HCT116 (cell line): ENCODE measurements around the gene TCERG1L. TPM values are rescaled to one million over a fixed set of nuclear protein-coding genes. Genes with fewer than 3 reads are reported as not detected.

Source experiments
- ATAC-seq: fragments of 200-7000 bp; cut with Tn5 transposase; 2 replicates; pipeline ENCODE4 v1.9.1; 2020; ENCODE audit warnings: mild to moderate bottlenecking, moderate library complexity
- BruUV-seq: library from RNA; stranded (reverse); fragments of 400-500 nt; replicated peaks from 2 replicates; lab custom pipeline; 2021; lab: Mats Ljungman, UMichigan
- CTCF ChIA-PET: fragments of 300-600 bp; sonication (Branson Sonifier 250); formaldehyde crosslinking; loops from one replicate; lab custom pipeline; 2021; ENCODE audit warnings: antibody characterized with exemption; lab: Charles Lee
- POLR2A ChIA-PET: fragments of 300-600, 350-600 bp; sonication (Branson Sonifier 250); formaldehyde crosslinking; loops from one replicate; lab custom pipeline; 2021; ENCODE audit warnings: antibody characterized with exemption; lab: Charles Lee
- RAD21 ChIA-PET, 2 experiments: fragments of 300-600 bp; sonication (Branson Sonifier 250); formaldehyde crosslinking; loops; one replicate each; lab custom pipeline; 2023; ENCODE audit warnings: low total read pairs in 2 of 2; ENCODE audit not compliant: uncharacterized antibody in 2 of 2, unreplicated experiment in 2 of 2, low non-redundant PET in 1 of 2; lab: Charles Lee
- DNase-seq: peaks from one replicate; pipeline ENCODE4 v3.0.0-alpha.2; 2010; ENCODE audit warnings: low read depth, low spot score
- H2AFZ ChIP-seq: fragments of 200-600 bp; shearing (Covaris generic), sonication (generic); 2 replicates; pipeline ENCODE4 v1.6.1; 2017; ENCODE audit warnings: low read depth, mixed run types, mixed read lengths, antibody characterized with exemption, low read length; ENCODE audit not compliant: poor library complexity, severe bottlenecking
- H3K27ac ChIP-seq: 2 replicates; pipeline ENCODE4 v1.5.1; 2012; ENCODE audit warnings: low read depth, low read length
- H3K27me3 ChIP-seq: fragments of 200-600 bp; sonication (generic); 2 replicates; pipeline ENCODE4 v1.6.1; 2016; ENCODE audit warnings: mixed run types, low read length, mixed read lengths; ENCODE audit not compliant: insufficient read depth
- H3K36me3 ChIP-seq, 2 experiments: fragments of 200-500 bp in 1 of 2; fragments of 200-600 bp in 1 of 2; sonication (Bioruptor generic) in 1 of 2; sonication (generic) in 1 of 2; 2 replicates each; pipeline versions ENCODE4 v1.5.1 to v1.6.1; 2014 to 2016; ENCODE audit warnings: low read length in 2 of 2, inconsistent platforms in 1 of 2, mixed read lengths in 1 of 2, mixed run types in 1 of 2; ENCODE audit not compliant: insufficient read depth in 2 of 2, control insufficient read depth in 1 of 2
- H3K4me1 ChIP-seq, 2 experiments: fragments of 200-600 bp in 1 of 2; sonication (generic) in 1 of 2; 2 replicates each; pipeline versions ENCODE4 v1.5.1 to v1.6.1; 2012 to 2017; ENCODE audit warnings: low read length in 2 of 2, inconsistent platforms in 1 of 2, mild to moderate bottlenecking in 1 of 2, mixed read lengths in 1 of 2, mixed run types in 1 of 2, moderate library complexity in 1 of 2; ENCODE audit not compliant: insufficient read depth in 2 of 2, control insufficient read depth in 1 of 2
- H3K4me2 ChIP-seq: fragments of 200-600 bp; sonication (generic); 2 replicates; pipeline ENCODE4 v1.6.1; 2017; ENCODE audit warnings: mixed run types, low read length, mixed read lengths
- H3K4me3 ChIP-seq, 2 experiments: fragments of 200-600 bp in 1 of 2; sonication (generic) in 1 of 2; replicated peaks in 1 of 2; 2 replicates each; pipeline ENCODE4 v1.5.1; 2011 to 2016; ENCODE audit warnings: low read length in 2 of 2, control low read depth in 1 of 2, low read depth in 1 of 2, mild to moderate bottlenecking in 1 of 2, mixed read lengths in 1 of 2, mixed run types in 1 of 2
- H3K79me2 ChIP-seq: fragments of 200-600 bp; sonication (generic); 2 replicates; pipeline ENCODE4 v1.6.1; 2017; ENCODE audit warnings: mild to moderate bottlenecking, mixed run types, low read length, moderate library complexity, mixed read lengths; ENCODE audit not compliant: insufficient read depth
- H3K9ac ChIP-seq: fragments of 200-600 bp; sonication (generic); 2 replicates; pipeline ENCODE4 v1.6.1; 2016; ENCODE audit warnings: low read length, mixed read lengths
- H3K9me2 ChIP-seq: fragments of 200-600 bp; sonication (generic), shearing (Covaris generic); 2 replicates; pipeline ENCODE4 v1.6.1; 2017; ENCODE audit warnings: mixed run types, mild to moderate bottlenecking, moderate library complexity; ENCODE audit not compliant: insufficient read depth
- H3K9me3 ChIP-seq, 2 experiments: fragments of 200-500 bp in 1 of 2; fragments of 200-600 bp in 1 of 2; sonication (Bioruptor generic) in 1 of 2; sonication (generic) in 1 of 2; 2 replicates each; pipeline ENCODE4 v1.6.1; 2014 to 2017; ENCODE audit warnings: low read length in 2 of 2, mixed read lengths in 2 of 2, inconsistent platforms in 1 of 2, low read depth in 1 of 2, mild to moderate bottlenecking in 1 of 2, mixed run types in 1 of 2, moderate library complexity in 1 of 2; ENCODE audit not compliant: control insufficient read depth in 1 of 2, insufficient read depth in 1 of 2
- H4K20me1 ChIP-seq: fragments of 200-600 bp; sonication (generic), shearing (Covaris generic); 2 replicates; pipeline ENCODE4 v1.6.1; 2017; ENCODE audit warnings: mixed run types, mild to moderate bottlenecking, moderate library complexity; ENCODE audit not compliant: insufficient read depth
- CBX3 ChIP-seq: IDR thresholded peaks from 2 replicates; pipeline ENCODE4 v1.6.1; 2012; ENCODE audit warnings: low read depth
- CEBPB ChIP-seq: IDR thresholded peaks from 2 replicates; pipeline ENCODE4 v1.6.1; 2012; ENCODE audit warnings: low read depth
- ELF1 ChIP-seq: IDR thresholded peaks from 2 replicates; pipeline ENCODE4 v1.6.1; 2012; ENCODE audit warnings: low read depth, borderline replicate concordance
- EZH2phosphoT487 ChIP-seq: fragments of 200-600 bp; IDR thresholded peaks from 2 replicates; pipeline ENCODE4 v1.6.1; 2018; ENCODE audit warnings: antibody characterized with exemption, borderline replicate concordance
- FOSL1 ChIP-seq: IDR thresholded peaks from 2 replicates; pipeline ENCODE4 v1.6.1; 2012; ENCODE audit warnings: low read depth
- JUND ChIP-seq: IDR thresholded peaks from 2 replicates; pipeline ENCODE4 v1.6.1; 2012
- POLR2A ChIP-seq: IDR thresholded peaks from 2 replicates; pipeline ENCODE4 v1.7.0; 2011; ENCODE audit warnings: borderline replicate concordance; ENCODE audit not compliant: insufficient read depth, insufficient read length; ENCODE audit errors: extremely low read depth
- POLR2AphosphoS5 ChIP-seq: IDR thresholded peaks from 2 replicates; pipeline ENCODE4 v1.6.1; 2011; ENCODE audit warnings: mild to moderate bottlenecking, low read depth, low read length, moderate library complexity
- SP1 ChIP-seq: IDR thresholded peaks from 2 replicates; pipeline ENCODE4 v1.6.1; 2012; ENCODE audit warnings: low read depth
- SRF ChIP-seq: IDR thresholded peaks from 2 replicates; pipeline ENCODE4 v1.6.1; 2012; ENCODE audit warnings: low read depth
- TCF7L2 ChIP-seq: IDR thresholded peaks from 2 replicates; pipeline ENCODE4 v1.7.0; 2011; ENCODE audit warnings: borderline replicate concordance, inconsistent platforms; ENCODE audit not compliant: insufficient read depth, insufficient read length; ENCODE audit errors: extremely low read depth
- YY1 ChIP-seq: IDR thresholded peaks from 2 replicates; pipeline ENCODE4 v1.6.1; 2011; ENCODE audit warnings: low read length, low read depth, moderate library complexity, mild to moderate bottlenecking; ENCODE audit not compliant: insufficient replicate concordance; ENCODE audit errors: extremely low read depth
- ZFX ChIP-seq: fragments of 450-650 bp; IDR thresholded peaks from 2 replicates; pipeline ENCODE4 v1.6.1; 2017
- ZNF274 ChIP-seq: fragments of 200-500 bp; sonication (Bioruptor generic); IDR thresholded peaks from 2 replicates; pipeline ENCODE4 v1.6.1; 2014; ENCODE audit warnings: mild to moderate bottlenecking, low read depth, low read length, inconsistent platforms
- intact Hi-C: fragments of 100-400 bp; cut with micrococcal nuclease; formaldehyde crosslinking; loops from 2 replicates; pipeline ENCODE4 v1.10.0; 2022
- total RNA-seq: library from RNA; stranded (reverse); gene quantifications from one replicate; pipeline ENCODE4 v1.2.1, GENCODE V29; 2021; ENCODE audit not compliant: unreplicated experiment
- TF ChIP-seq, protein P1 (sequence below): IDR thresholded peaks from 2 replicates; pipeline ENCODE4 v1.6.1; 2011; ENCODE audit warnings: mild to moderate bottlenecking, low read length, moderate library complexity; ENCODE audit not compliant: insufficient replicate concordance; ENCODE audit errors: extremely low read depth
- TF ChIP-seq, protein P2 (sequence below): IDR thresholded peaks from 2 replicates; pipeline ENCODE4 v1.6.1; 2012
- TF ChIP-seq, protein P3 (sequence below): IDR thresholded peaks from 2 replicates; pipeline ENCODE4 v1.6.1; 2012; ENCODE audit warnings: low read depth
- TF ChIP-seq, protein P4 (sequence below): IDR thresholded peaks from 2 replicates; pipeline ENCODE4 v1.6.1; 2012

The TCERG1L gene
- total RNA-seq, 1 experiment from 2014 or later, result not detected

DNA sequence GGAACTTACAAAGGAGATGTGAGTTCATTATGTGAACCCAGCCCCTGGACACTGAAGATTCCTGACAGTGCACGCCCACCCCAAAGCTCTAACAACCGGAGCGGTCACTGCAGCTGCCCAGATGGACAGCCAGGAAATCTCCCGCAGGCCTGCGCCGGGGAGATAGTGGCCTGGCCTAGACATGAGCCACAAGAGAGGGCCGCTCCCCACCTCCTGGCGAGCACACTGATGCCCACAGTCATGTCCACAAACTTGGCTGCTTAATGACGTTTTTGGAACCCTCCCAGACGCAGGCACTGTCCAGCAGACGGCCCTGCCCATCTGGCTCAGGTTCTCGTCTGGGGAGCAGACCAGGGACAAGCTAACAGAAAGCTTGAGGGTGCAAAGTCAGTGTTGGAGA lies 34.2 kb downstream of the TCERG1L start:
- Histone ChIP-seq H2AFZ (no peak overlapping the region), H3K4me2 (no peak overlapping the region), H3K9me2 (no peaks in the 10 kb centered on the region), H3K4me3 (no peak overlapping the region), H3K9ac (no peak overlapping the region), H3K36me3 (no peaks in the 10 kb centered on the region), H3K79me2 (no peaks in the 10 kb centered on the region), H3K4me1 (no peaks in the 10 kb centered on the region), H4K20me1 (no peaks in the 10 kb centered on the region), H3K27ac (no peak overlapping the region), H3K27me3 (no peaks in the 10 kb centered on the region), H3K9me3 (no peaks in the 10 kb centered on the region)
- ATAC-seq (no peak), DNase-seq (no peak)
- no TSS peak for BruUV-seq
- POLR2A ChIA-PET, result no interaction called here
- CTCF ChIA-PET, result no interaction called here
- intact Hi-C loops, result no loop called here
- TF ChIP-seq CEBPB (no peak), ELF1 (no peak), SP1 (no peak), POLR2A (no peak), ZNF274 (no peak), SRF (no peak), POLR2AphosphoS5 (no peak), EZH2phosphoT487 (no peak), JUND (no peak), CBX3 (no peak), ZFX (no peak), FOSL1 (no peak), TCF7L2 (no peak), YY1 (no peak)
- TF ChIP-seq, protein P1, sequence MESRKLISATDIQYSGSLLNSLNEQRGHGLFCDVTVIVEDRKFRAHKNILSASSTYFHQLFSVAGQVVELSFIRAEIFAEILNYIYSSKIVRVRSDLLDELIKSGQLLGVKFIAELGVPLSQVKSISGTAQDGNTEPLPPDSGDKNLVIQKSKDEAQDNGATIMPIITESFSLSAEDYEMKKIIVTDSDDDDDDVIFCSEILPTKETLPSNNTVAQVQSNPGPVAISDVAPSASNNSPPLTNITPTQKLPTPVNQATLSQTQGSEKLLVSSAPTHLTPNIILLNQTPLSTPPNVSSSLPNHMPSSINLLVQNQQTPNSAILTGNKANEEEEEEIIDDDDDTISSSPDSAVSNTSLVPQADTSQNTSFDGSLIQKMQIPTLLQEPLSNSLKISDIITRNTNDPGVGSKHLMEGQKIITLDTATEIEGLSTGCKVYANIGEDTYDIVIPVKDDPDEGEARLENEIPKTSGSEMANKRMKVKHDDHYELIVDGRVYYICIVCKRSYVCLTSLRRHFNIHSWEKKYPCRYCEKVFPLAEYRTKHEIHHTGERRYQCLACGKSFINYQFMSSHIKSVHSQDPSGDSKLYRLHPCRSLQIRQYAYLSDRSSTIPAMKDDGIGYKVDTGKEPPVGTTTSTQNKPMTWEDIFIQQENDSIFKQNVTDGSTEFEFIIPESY, result no peak
- TF ChIP-seq, protein P2, sequence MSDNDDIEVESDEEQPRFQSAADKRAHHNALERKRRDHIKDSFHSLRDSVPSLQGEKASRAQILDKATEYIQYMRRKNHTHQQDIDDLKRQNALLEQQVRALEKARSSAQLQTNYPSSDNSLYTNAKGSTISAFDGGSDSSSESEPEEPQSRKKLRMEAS, result no peak
- TF ChIP-seq, protein P3, sequence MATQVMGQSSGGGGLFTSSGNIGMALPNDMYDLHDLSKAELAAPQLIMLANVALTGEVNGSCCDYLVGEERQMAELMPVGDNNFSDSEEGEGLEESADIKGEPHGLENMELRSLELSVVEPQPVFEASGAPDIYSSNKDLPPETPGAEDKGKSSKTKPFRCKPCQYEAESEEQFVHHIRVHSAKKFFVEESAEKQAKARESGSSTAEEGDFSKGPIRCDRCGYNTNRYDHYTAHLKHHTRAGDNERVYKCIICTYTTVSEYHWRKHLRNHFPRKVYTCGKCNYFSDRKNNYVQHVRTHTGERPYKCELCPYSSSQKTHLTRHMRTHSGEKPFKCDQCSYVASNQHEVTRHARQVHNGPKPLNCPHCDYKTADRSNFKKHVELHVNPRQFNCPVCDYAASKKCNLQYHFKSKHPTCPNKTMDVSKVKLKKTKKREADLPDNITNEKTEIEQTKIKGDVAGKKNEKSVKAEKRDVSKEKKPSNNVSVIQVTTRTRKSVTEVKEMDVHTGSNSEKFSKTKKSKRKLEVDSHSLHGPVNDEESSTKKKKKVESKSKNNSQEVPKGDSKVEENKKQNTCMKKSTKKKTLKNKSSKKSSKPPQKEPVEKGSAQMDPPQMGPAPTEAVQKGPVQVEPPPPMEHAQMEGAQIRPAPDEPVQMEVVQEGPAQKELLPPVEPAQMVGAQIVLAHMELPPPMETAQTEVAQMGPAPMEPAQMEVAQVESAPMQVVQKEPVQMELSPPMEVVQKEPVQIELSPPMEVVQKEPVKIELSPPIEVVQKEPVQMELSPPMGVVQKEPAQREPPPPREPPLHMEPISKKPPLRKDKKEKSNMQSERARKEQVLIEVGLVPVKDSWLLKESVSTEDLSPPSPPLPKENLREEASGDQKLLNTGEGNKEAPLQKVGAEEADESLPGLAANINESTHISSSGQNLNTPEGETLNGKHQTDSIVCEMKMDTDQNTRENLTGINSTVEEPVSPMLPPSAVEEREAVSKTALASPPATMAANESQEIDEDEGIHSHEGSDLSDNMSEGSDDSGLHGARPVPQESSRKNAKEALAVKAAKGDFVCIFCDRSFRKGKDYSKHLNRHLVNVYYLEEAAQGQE, result no peak
- TF ChIP-seq, protein P4, sequence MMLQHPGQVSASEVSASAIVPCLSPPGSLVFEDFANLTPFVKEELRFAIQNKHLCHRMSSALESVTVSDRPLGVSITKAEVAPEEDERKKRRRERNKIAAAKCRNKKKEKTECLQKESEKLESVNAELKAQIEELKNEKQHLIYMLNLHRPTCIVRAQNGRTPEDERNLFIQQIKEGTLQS, result no peak
- RAD21 ChIA-PET, result no interaction called here
